Measurements from ENCODE around the gene TLK1.

GRCh38 chr2:171102802-171103201 lies 57.9 kb downstream of the TLK1 start:
- TF ChIP-seq CTCF (IDR thresholded peaks at IDR 0.05; ENCODE audit: low read depth, low read length, missing input control): no peak
- no peak for TF ChIP-seq RXRA (IDR thresholded peaks at IDR 0.05)
- TF ChIP-seq JUND (IDR thresholded peaks at IDR 0.05): no peak
- TF ChIP-seq REST (IDR thresholded peaks at IDR 0.05): no peak
- TF ChIP-seq YY1 (IDR thresholded peaks at IDR 0.05): no peak
- TF ChIP-seq RAD21 (IDR thresholded peaks at IDR 0.05): no peak
- TF ChIP-seq MAX (IDR thresholded peaks at IDR 0.05): no peak
- TF ChIP-seq HNF4A (conservative IDR thresholded peaks at IDR 0.05): no peak
- TF ChIP-seq TAF1 (conservative IDR thresholded peaks at IDR 0.05): no peak
- no peak for TF ChIP-seq FOXA1 (IDR thresholded peaks at IDR 0.05)
- TF ChIP-seq GABPA (IDR thresholded peaks at IDR 0.05 in 1 of 2, conservative IDR thresholded peaks at IDR 0.05 in 1 of 2): no peak
